SK-N-SH (cell line): ENCODE results near the gene THOC2. TPM values are rescaled to one million over a fixed set of nuclear protein-coding genes. Genes with fewer than 3 reads are reported as not detected.
"Not testable (repeated sequence)": the region's sequence is repeated elsewhere in the genome, so short reads cannot be mapped to it uniquely, and the experiment has no call there.

Source experiments
- CTCF ChIA-PET: fragments of 300-600, 350-600 bp; formaldehyde crosslinking; extraction: SDS; loops from one replicate; lab custom pipeline; 2021; lab: Yijun Ruan, JAX
- POLR2A ChIA-PET: fragments of 350-600 bp; sonication (Branson Sonifier 250); formaldehyde crosslinking; extraction: SDS; loops from one replicate; lab custom pipeline; 2020; ENCODE audit warnings: antibody characterized with exemption, inconsistent platforms; lab: Yijun Ruan, JAX
- DNase-seq: peaks from one replicate; pipeline ENCODE4 v3.0.0; 2012
- H2AFZ ChIP-seq: fragments of 200-600 bp; sonication (generic); 2 replicates; pipeline ENCODE4 v1.8.1; 2016; ENCODE audit warnings: antibody characterized with exemption, mild to moderate bottlenecking, low read depth
- H3F3A ChIP-seq: fragments of 200-600 bp; sonication (generic); replicated peaks from 2 replicates; pipeline ENCODE3; 2016; ENCODE audit warnings: antibody characterized with exemption, mild to moderate bottlenecking; ENCODE audit not compliant: insufficient read depth
- H3K27ac ChIP-seq, 2 experiments: fragments of 200-500 bp in 1 of 2; fragments of 200-600 bp in 1 of 2; sonication (Bioruptor generic) in 1 of 2; sonication (generic), shearing (Covaris generic) in 1 of 2; 2 replicates each; pipeline versions ENCODE4 v1.5.1 to v1.6.1; 2014 to 2016; ENCODE audit warnings: low read depth in 2 of 2, inconsistent platforms in 1 of 2, low read length in 1 of 2, mild to moderate bottlenecking in 1 of 2, mixed read lengths in 1 of 2
- H3K27me3 ChIP-seq: fragments of 200-600 bp; sonication (generic), shearing (Covaris generic); 2 replicates; pipeline ENCODE4 v1.6.1; 2016; ENCODE audit warnings: mixed run types; ENCODE audit not compliant: insufficient read depth
- H3K36me3 ChIP-seq, 2 experiments: fragments of 200-500 bp in 1 of 2; fragments of 200-600 bp in 1 of 2; sonication (Bioruptor generic) in 1 of 2; sonication (generic) in 1 of 2; replicated peaks in 1 of 2; 2 replicates each; pipeline versions ENCODE3 to v1.5.1; 2014 to 2016; ENCODE audit warnings: low read length in 1 of 2, mild to moderate bottlenecking in 1 of 2; ENCODE audit not compliant: insufficient read depth in 2 of 2, control insufficient read depth in 1 of 2
- H3K4me1 ChIP-seq, 2 experiments: fragments of 200-500 bp in 1 of 2; fragments of 200-600 bp in 1 of 2; sonication (Bioruptor generic) in 1 of 2; sonication (generic), shearing (Covaris generic) in 1 of 2; 2 replicates each; pipeline versions ENCODE4 v1.5.1 to v1.6.1; 2014 to 2016; ENCODE audit warnings: low read depth in 1 of 2, low read length in 1 of 2, mixed run types in 1 of 2; ENCODE audit not compliant: insufficient read depth in 2 of 2, control insufficient read depth in 1 of 2
- H3K4me2 ChIP-seq: fragments of 200-600 bp; sonication (generic), shearing (Covaris generic); 2 replicates; pipeline ENCODE4 v1.6.1; 2017; ENCODE audit warnings: mixed run types
- H3K4me3 ChIP-seq, 2 experiments: fragments of 200-500 bp in 1 of 2; fragments of 200-600 bp in 1 of 2; sonication (Bioruptor generic) in 1 of 2; sonication (generic), shearing (Covaris generic) in 1 of 2; 2 replicates each; pipeline versions ENCODE4 v1.5.1 to v1.8.1; 2014 to 2016; ENCODE audit warnings: low read depth in 2 of 2, inconsistent platforms in 1 of 2, low read length in 1 of 2, mild to moderate bottlenecking in 1 of 2, mixed read lengths in 1 of 2, moderate library complexity in 1 of 2
- H3K79me2 ChIP-seq: fragments of 200-600 bp; sonication (generic); 2 replicates; pipeline ENCODE4 v1.8.1; 2017; ENCODE audit warnings: mild to moderate bottlenecking; ENCODE audit not compliant: insufficient read depth
- H3K9ac ChIP-seq: fragments of 200-600 bp; sonication (generic); 2 replicates; pipeline ENCODE4 v1.6.1; 2017; ENCODE audit warnings: mixed run types
- H3K9me2 ChIP-seq: fragments of 200-600 bp; sonication (generic); 2 replicates; pipeline ENCODE4 v1.6.1; 2017; ENCODE audit warnings: mixed run types
- H3K9me3 ChIP-seq: fragments of 200-600 bp; sonication (generic); 2 replicates; pipeline ENCODE4 v1.6.1; 2017; ENCODE audit warnings: mixed run types, mild to moderate bottlenecking, moderate library complexity
- H4K20me1 ChIP-seq: fragments of 200-600 bp; sonication (generic); 2 replicates; pipeline ENCODE4 v1.6.1; 2017; ENCODE audit warnings: mild to moderate bottlenecking, mixed run types; ENCODE audit not compliant: insufficient read depth
- CHD2 ChIP-seq: fragments of 150-350 bp; IDR thresholded peaks from 2 replicates; pipeline ENCODE4 v1.6.1; 2018; ENCODE audit warnings: low read length; ENCODE audit not compliant: partially characterized antibody
- CTCF ChIP-seq: fragments of 200-600 bp; sonication (generic); IDR thresholded peaks from 2 replicates; pipeline ENCODE4 v1.6.1; 2017; ENCODE audit warnings: antibody characterized with exemption, mild to moderate bottlenecking, moderate library complexity
- EZH2phosphoT487 ChIP-seq: fragments of 200-600 bp; sonication (generic); IDR thresholded peaks from 2 replicates; pipeline ENCODE4 v1.6.1; 2017; ENCODE audit warnings: low read depth, mixed run types, mild to moderate bottlenecking, antibody characterized with exemption, moderate library complexity, borderline replicate concordance
- FOSL2 ChIP-seq: IDR thresholded peaks from 2 replicates; pipeline ENCODE4 v1.4.0; 2012; ENCODE audit warnings: low read depth, mild to moderate bottlenecking, moderate library complexity, borderline replicate concordance
- FOXJ3 ChIP-seq: sonication (generic); formaldehyde crosslinking; IDR thresholded peaks from 2 replicates; pipeline ENCODE4 v1.5.1; 2020; ENCODE audit warnings: mild to moderate bottlenecking, missing genetic modification reagents
- FOXM1 ChIP-seq: IDR thresholded peaks from 2 replicates; pipeline ENCODE4 v1.4.0; 2012; ENCODE audit warnings: low read depth, mild to moderate bottlenecking
- GABPA ChIP-seq: IDR thresholded peaks from 2 replicates; pipeline ENCODE4 v1.4.0; 2012; ENCODE audit warnings: low read depth, mild to moderate bottlenecking
- JUND ChIP-seq: IDR thresholded peaks from 2 replicates; pipeline ENCODE4 v1.4.0; 2012
- MEF2A ChIP-seq: IDR thresholded peaks from 2 replicates; pipeline ENCODE4 v1.4.0; 2012; ENCODE audit warnings: low read depth, borderline replicate concordance
- MXI1 ChIP-seq: IDR thresholded peaks from 2 replicates; pipeline ENCODE4 v1.6.1; 2012; ENCODE audit warnings: mild to moderate bottlenecking, low read depth, low read length, improper control_type of control experiment
- PBX3 ChIP-seq: IDR thresholded peaks from 2 replicates; pipeline ENCODE4; 2012
- POLR2AphosphoS5 ChIP-seq: IDR thresholded peaks from 2 replicates; pipeline ENCODE4 v1.6.1; 2012; ENCODE audit warnings: low read depth, low read length
- RAD21 ChIP-seq: IDR thresholded peaks from 2 replicates; pipeline ENCODE4 v1.6.1; 2012; ENCODE audit warnings: mild to moderate bottlenecking, low read length
- RCOR1 ChIP-seq: fragments of 150-350 bp; IDR thresholded peaks from 2 replicates; pipeline ENCODE4 v1.6.1; 2017; ENCODE audit warnings: antibody characterized with exemption, low read length
- REST ChIP-seq: IDR thresholded peaks from 2 replicates; pipeline ENCODE4 v1.6.1; 2012; ENCODE audit warnings: mild to moderate bottlenecking, low read depth, low read length, moderate library complexity
- SMC3 ChIP-seq: IDR thresholded peaks from 2 replicates; pipeline ENCODE4 v1.6.1; 2012; ENCODE audit warnings: low read depth, low read length, improper control_type of control experiment
- TCF12 ChIP-seq: IDR thresholded peaks from 2 replicates; pipeline ENCODE4 v1.4.0; 2012
- ZBTB33 ChIP-seq: IDR thresholded peaks from 2 replicates; pipeline ENCODE4 v1.4.0; 2012; ENCODE audit warnings: low read depth, borderline replicate concordance
- WGBS: methylation state at CpG from one replicate; pipeline ENCODE4 v1.1.6; 2017; ENCODE audit warnings: low lambda C conversion rate; 5-methylcytosine and 5-hydroxymethylcytosine counted together
- polyA plus RNA-seq, 3 experiments: library from polyadenylated mRNA; depleted of rRNA; stranded (reverse); fragments of >200 nt; gene quantifications; 2 replicates each; pipeline ENCODE4 v1.2.3, GENCODE V29; 2012

THOC2 gene
- polyA plus RNA-seq, 1 of the 3 experiments (the other 2 are of a cell fraction), result 26.7 TPM

GRCh38 chrX:123682186-123682585, 50.7 kb downstream of the THOC2 start:
- no peaks in the 10 kb centered on the region for H3F3A ChIP-seq
- ChIA-PET POLR2A (no interaction called here), CTCF (no interaction called here)
- H3K9me2 ChIP-seq, result no peaks in the 10 kb centered on the region
- H2AFZ ChIP-seq, result no peak overlapping the region
- no peak overlapping the region for H3K9ac ChIP-seq
- no peaks in the 10 kb centered on the region for H3K4me1 ChIP-seq
- no peaks in the 10 kb centered on the region for H3K79me2 ChIP-seq
- no peak for DNase-seq
- H3K27me3 ChIP-seq, result no peaks in the 10 kb centered on the region
- no peaks in the 10 kb centered on the region for H3K9me3 ChIP-seq
- H3K4me2 ChIP-seq, result no peak overlapping the region
- H4K20me1 ChIP-seq, result no peaks in the 10 kb centered on the region
- H3K4me3 ChIP-seq, result no peak overlapping the region
- H3K27ac ChIP-seq, result no peak overlapping the region
- H3K36me3 ChIP-seq, result peaks cover 0 to 11% of the 10 kb centered on the region in 2 experiments
- TF ChIP-seq GABPA (no peak), REST (no peak), PBX3 (no peak), JUND (no peak), FOXJ3 (CRISPR knock-in tag) (no peak), FOSL2 (no peak), CTCF (no peak), EZH2phosphoT487 (no peak), RAD21 (no peak), RCOR1 (no peak), MEF2A (no peak), SMC3 (no peak), FOXM1 (no peak), POLR2AphosphoS5 (no peak), MXI1 (no peak), CHD2 (no peak), ZBTB33 (no peak), TCF12 (no peak)
- TF ChIP-seq, all 33 proteins: peak for 0

- H3K9ac ChIP-seq, H4K20me1 ChIP-seq, H3K27me3 ChIP-seq, POLR2A ChIA-PET, H2AFZ ChIP-seq, H3F3A ChIP-seq, H3K4me1 ChIP-seq, H3K27ac ChIP-seq, H3K4me2 ChIP-seq, H3K36me3 ChIP-seq, H3K79me2 ChIP-seq, H3K4me3 ChIP-seq, DNase-seq, CTCF ChIA-PET, H3K9me2 ChIP-seq, H3K9me3 ChIP-seq: not testable (repeated sequence)
- 58% methylated on average over 14 of the region's 15 CpGs for WGBS
Measured at GRCh38 chrX:123679733-123680460, 53.0 kb downstream of the THOC2 start.
